ENCODE data around the gene DNA2.

The DNA2 gene

DNA sequence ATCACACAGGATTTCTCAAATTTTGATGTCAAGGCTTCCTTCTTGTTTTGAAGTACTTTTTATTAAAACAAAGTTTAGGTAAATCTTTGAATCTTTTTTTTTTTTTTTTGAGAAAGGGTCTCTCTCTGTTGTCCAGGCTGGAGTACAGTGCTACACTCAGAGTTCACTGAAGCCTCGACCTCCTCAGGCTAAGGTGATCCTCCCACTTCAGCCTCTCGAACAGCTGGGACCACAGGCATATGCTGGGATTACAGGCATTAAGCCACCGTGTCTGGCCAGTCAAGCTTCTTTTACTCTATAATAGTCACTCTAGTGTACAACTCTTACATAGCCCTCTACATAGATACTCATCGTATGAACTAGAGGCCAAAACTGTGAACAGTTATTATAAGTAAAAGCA lies 68.1 kb downstream of the DNA2 start:
- no peak overlapping the region for H3K4me3 ChIP-seq (ENCODE audit: control insufficient read depth, low read depth, low read length)
- TF ChIP-seq CTCF (conservative IDR thresholded peaks at IDR 0.05; ENCODE audit: control insufficient read depth, insufficient read depth, low read depth, low read length): no peak
- no peak for DNase-seq (ENCODE audit: low read depth)

DNA sequence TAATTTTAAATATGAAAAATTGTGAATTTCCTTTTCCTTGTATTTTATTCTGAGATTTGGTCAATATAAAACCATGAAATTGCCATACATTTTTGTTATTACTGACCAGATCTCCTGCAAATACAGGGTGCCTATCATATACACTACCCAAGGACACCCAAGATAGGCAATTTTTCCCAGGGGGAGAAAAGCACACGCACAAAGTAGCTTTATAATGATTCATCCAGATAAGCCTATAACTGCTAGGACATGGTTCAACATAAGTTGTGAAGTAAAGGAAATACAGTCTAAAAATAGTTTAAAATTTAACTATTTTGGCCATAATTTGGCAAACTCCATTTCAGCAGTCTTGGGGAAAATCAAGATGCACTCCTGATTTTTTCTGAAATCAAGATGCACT lies 69.5 kb downstream of the DNA2 start:
- TF ChIP-seq CTCF (conservative IDR thresholded peaks at IDR 0.05; ENCODE audit: control insufficient read depth, insufficient read depth, low read depth, low read length): no peak
- no peak for DNase-seq (ENCODE audit: low read depth)
- no peak overlapping the region for H3K4me3 ChIP-seq (ENCODE audit: control insufficient read depth, low read depth, low read length)

DNA sequence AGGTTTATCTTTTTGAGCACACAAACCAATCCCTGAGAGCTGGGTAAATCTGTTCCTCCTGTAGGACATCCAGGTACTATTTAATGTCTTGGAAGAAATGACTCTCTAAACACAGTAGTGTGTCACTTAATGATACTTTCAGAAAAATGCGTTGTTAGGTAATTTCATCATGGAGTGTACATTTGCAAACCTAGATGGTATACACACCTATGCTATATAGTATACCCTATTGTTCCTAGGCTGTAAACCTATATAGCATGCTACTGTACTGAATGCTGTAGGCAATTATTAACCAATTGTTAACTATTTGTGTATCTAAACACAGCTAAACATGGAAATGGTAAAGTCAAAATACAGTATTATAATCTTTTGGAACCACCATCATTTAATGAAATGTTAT lies 74.8 kb downstream of the DNA2 start:
- H3K4me3 ChIP-seq (ENCODE audit: control insufficient read depth, low read depth, low read length): no peak overlapping the region
- DNase-seq (ENCODE audit: low read depth): no peak
- TF ChIP-seq CTCF (conservative IDR thresholded peaks at IDR 0.05; ENCODE audit: control insufficient read depth, insufficient read depth, low read depth, low read length): no peak

- H3K4me3 ChIP-seq (ENCODE audit: control insufficient read depth, low read depth, low read length): no peak overlapping the region
- no peak for DNase-seq (ENCODE audit: low read depth)
Observed at GRCh38 chr10:68385740-68386139, 86.0 kb downstream of the DNA2 start.

GRCh38 chr10:68371604-68372003 lies 100.2 kb downstream of the DNA2 start:
- no peak overlapping the region for H3K4me3 ChIP-seq (ENCODE audit: control insufficient read depth, low read depth, low read length)
- no peak for DNase-seq (ENCODE audit: low read depth)
- TF ChIP-seq CTCF (conservative IDR thresholded peaks at IDR 0.05; ENCODE audit: control insufficient read depth, insufficient read depth, low read depth, low read length): no peak

More at GRCh38 chr10:68385740-68386139, 86.0 kb downstream of the DNA2 start:
- TF ChIP-seq CTCF (conservative IDR thresholded peaks at IDR 0.05; ENCODE audit: control insufficient read depth, insufficient read depth, low read depth, low read length): no peak

DNA sequence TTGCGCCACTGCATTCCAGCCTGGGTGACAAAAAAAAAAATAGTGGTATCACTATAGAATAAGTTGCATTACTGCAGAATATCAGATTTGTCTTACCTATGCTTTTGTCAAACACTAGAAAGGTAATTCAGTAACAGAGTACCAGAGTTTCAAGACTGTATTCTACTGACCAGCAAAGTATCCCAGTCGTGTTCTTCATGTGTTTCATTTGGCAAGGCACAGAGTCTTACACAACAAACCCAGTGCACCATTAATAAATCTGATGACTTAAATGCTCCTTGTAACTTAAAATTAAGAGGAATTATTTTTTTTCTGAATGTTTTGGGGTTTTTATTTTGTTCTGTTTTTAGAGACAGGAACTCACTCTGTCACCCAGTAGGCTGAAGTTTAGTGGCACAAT lies 104.7 kb downstream of the DNA2 start:
- DNase-seq (ENCODE audit: low read depth): peak; percentile 26
- TF ChIP-seq CTCF (conservative IDR thresholded peaks at IDR 0.05; ENCODE audit: control insufficient read depth, insufficient read depth, low read depth, low read length): no peak
- no peak overlapping the region for H3K4me3 ChIP-seq (ENCODE audit: control insufficient read depth, low read depth, low read length)

GRCh38 chr10:68366600-68366999 lies 105.2 kb downstream of the DNA2 start:
- H3K4me3 ChIP-seq (ENCODE audit: control insufficient read depth, low read depth, low read length): no peak overlapping the region
- TF ChIP-seq CTCF (conservative IDR thresholded peaks at IDR 0.05; ENCODE audit: control insufficient read depth, insufficient read depth, low read depth, low read length): no peak
- no peak for DNase-seq (ENCODE audit: low read depth)
